BLaER1 treated with 17β-estradiol and CSF1 and Interleukin-3, amounts not matched to agents 10 nM and 100 nM (cell line): Measurements from ENCODE around the gene PCYT2.
A peak's percentile ranks its signal among the peaks of the same experiment; 100 is the strongest.

Experiments
- H3K27ac ChIP-seq, 11 experiments: shearing (Covaris generic); formaldehyde crosslinking; 2 replicates each; pipeline ENCODE4 v1.8.1; 2022
- H3K27me3 ChIP-seq, 11 experiments: shearing (Covaris generic); formaldehyde crosslinking; 2 replicates each; pipeline ENCODE4 v1.8.1; 2022
- H3K36me3 ChIP-seq, 11 experiments: shearing (Covaris generic); formaldehyde crosslinking; 2 replicates each; pipeline ENCODE4 v1.8.1; 2022
- H3K4me1 ChIP-seq, 10 experiments: shearing (Covaris generic); formaldehyde crosslinking; 2 replicates each; pipeline ENCODE4 v1.8.1; 2022
- H3K4me2 ChIP-seq, 11 experiments: shearing (Covaris generic); formaldehyde crosslinking; 2 replicates each; pipeline ENCODE4 v1.8.1; 2022
- H3K4me3 ChIP-seq, 10 experiments: shearing (Covaris generic); formaldehyde crosslinking; 2 replicates each; pipeline ENCODE4 v1.8.1; 2022
- H3K9ac ChIP-seq, 11 experiments: shearing (Covaris generic); formaldehyde crosslinking; 2 replicates each; pipeline ENCODE4 v1.8.1; 2022
- H3K9me3 ChIP-seq, 11 experiments: shearing (Covaris generic); formaldehyde crosslinking; replicated peaks in 1 of 11; 2 replicates each; pipeline ENCODE4 v1.8.1; 2022
- H4K20me1 ChIP-seq, 11 experiments: shearing (Covaris generic); formaldehyde crosslinking; 2 replicates each; pipeline ENCODE4 v1.8.1; 2022
- Cebpa-rat ChIP-seq, 11 experiments: shearing (Covaris generic); IDR thresholded peaks; 2 replicates each; pipeline ENCODE4 v1.8.1; 2022

The PCYT2 gene

GRCh38 chr17:81866440-81867169 is 44.6 kb downstream of the PCYT2 start:
- Histone ChIP-seq H3K27ac (peak overlapping the region in 10 of 11 experiments; percentile 34 to 78 (median 55); a peak in 19 of 22 replicates), H3K4me1 (peaks cover 70 to 85% (median 80%) of the 10 kb centered on the region in 10 experiments)

GRCh38 chr17:81865733-81866439 is 45.3 kb downstream of the PCYT2 start:
- H3K36me3 ChIP-seq: peaks cover 24 to 63% (median 46%) of the 10 kb centered on the region in 11 experiments
- TF ChIP-seq Cebpa-rat (IDR thresholded peaks at IDR 0.05): no peak
- peak overlapping the region in 10 of 11 experiments; percentile 37 to 88 (median 58); a peak in 17 of 22 replicates for H3K9ac ChIP-seq
- no peaks in the 10 kb centered on the region for H3K27me3 ChIP-seq
- peak overlapping the region in 8 of 11 experiments; percentile 6 to 78 (median 55); a peak in 11 of 22 replicates for H3K27ac ChIP-seq
- no peaks in the 10 kb centered on the region for H3K9me3 ChIP-seq
- H3K4me2 ChIP-seq: peak overlapping the region; percentile 53 to 99 (median 68)
- no peak overlapping the region for H3K4me3 ChIP-seq
- H4K20me1 ChIP-seq: peaks cover 55 to 77% (median 68%) of the 10 kb centered on the region in 11 experiments
- peaks cover 70 to 84% (median 81%) of the 10 kb centered on the region in 10 experiments for H3K4me1 ChIP-seq

More at GRCh38 chr17:81866440-81867169, 44.6 kb downstream of the PCYT2 start:
- H3K27me3 ChIP-seq: no peaks in the 10 kb centered on the region
- no peaks in the 10 kb centered on the region for H3K9me3 ChIP-seq
- peaks cover 55 to 77% (median 68%) of the 10 kb centered on the region in 11 experiments for H4K20me1 ChIP-seq
- peak overlapping the region; percentile 47 to 88 (median 60); a peak in 19 of 22 replicates for H3K9ac ChIP-seq
- TF ChIP-seq Cebpa-rat (IDR thresholded peaks at IDR 0.05): no peak
- H3K36me3 ChIP-seq: peaks cover 24 to 63% (median 46%) of the 10 kb centered on the region in 11 experiments
- H3K4me3 ChIP-seq: 0 out of 20 replicates have a peak overlapping the region, but pooled peaks of 1 of the 10 experiments have one; percentile 1
- peak overlapping the region; percentile 53 to 99 (median 68) for H3K4me2 ChIP-seq

GRCh38 chr17:81865358-81865732 is 45.9 kb downstream of the PCYT2 start:
- H3K36me3 ChIP-seq: peaks cover 24 to 63% (median 45%) of the 10 kb centered on the region in 11 experiments
- H3K9ac ChIP-seq: peak overlapping the region in 10 of 11 experiments; percentile 37 to 88 (median 58); a peak in 10 of 22 replicates
- peaks cover 70 to 84% (median 81%) of the 10 kb centered on the region in 10 experiments for H3K4me1 ChIP-seq

GRCh38 chr17:81863833-81864768 is 47.1 kb downstream of the PCYT2 start:
- H3K4me2 ChIP-seq: peak overlapping the region; percentile 13 to 97 (median 93); a peak in 13 of 22 replicates
- H3K9me3 ChIP-seq: no peaks in the 10 kb centered on the region
- H3K36me3 ChIP-seq: peaks cover 18 to 58% (median 37%) of the 10 kb centered on the region in 11 experiments
- H3K4me3 ChIP-seq: no peak overlapping the region
- peak overlapping the region in 3 of 11 experiments; percentile 15 to 90 (median 27); a peak in 3 of 22 replicates for H3K27ac ChIP-seq
- TF ChIP-seq Cebpa-rat (IDR thresholded peaks at IDR 0.05): no peak
- peaks cover 70 to 81% (median 76%) of the 10 kb centered on the region in 10 experiments for H3K4me1 ChIP-seq
- peaks cover 48 to 70% (median 59%) of the 10 kb centered on the region in 11 experiments for H4K20me1 ChIP-seq
- no peaks in the 10 kb centered on the region for H3K27me3 ChIP-seq
- H3K9ac ChIP-seq: peak overlapping the region in 8 of 11 experiments; percentile 14 to 94 (median 88); a peak in 10 of 22 replicates

More at GRCh38 chr17:81865358-81865732, 45.9 kb downstream of the PCYT2 start:
- H3K4me3 ChIP-seq: no peak overlapping the region
- no peaks in the 10 kb centered on the region for H3K27me3 ChIP-seq
- TF ChIP-seq Cebpa-rat (IDR thresholded peaks at IDR 0.05): no peak
- peak overlapping the region; percentile 53 to 99 (median 68); a peak in 16 of 22 replicates for H3K4me2 ChIP-seq
- H4K20me1 ChIP-seq: peaks cover 50 to 74% (median 64%) of the 10 kb centered on the region in 11 experiments
- no peaks in the 10 kb centered on the region for H3K9me3 ChIP-seq
- peak overlapping the region in 3 of 11 experiments; percentile 27 to 67 (median 55); a peak in 4 of 22 replicates for H3K27ac ChIP-seq

GRCh38 chr17:81863123-81863675 is 48.0 kb downstream of the PCYT2 start:
- Histone ChIP-seq H3K4me2 (peak overlapping the region; percentile 81 to 97 (median 93); a peak in 20 of 22 replicates), H3K9ac (peak overlapping the region in 10 of 11 experiments; percentile 87 to 94 (median 88); a peak in 15 of 22 replicates), H3K27me3 (no peaks in the 10 kb centered on the region)

GRCh38 chr17:81860756-81861568 is 50.2 kb downstream of the PCYT2 start:
- Histone ChIP-seq H3K4me3 (peak overlapping the region; percentile 63 to 97 (median 88)), H3K27ac (peak overlapping the region; percentile 77 to 96 (median 90)), H3K4me2 (peak overlapping the region; percentile 81 to 97 (median 93)), H3K4me1 (peaks cover 64 to 79% (median 71%) of the 10 kb centered on the region in 10 experiments), H3K27me3 (no peaks in the 10 kb centered on the region), H3K9ac (peak overlapping the region; percentile 87 to 95 (median 89)), H3K36me3 (peaks cover 33 to 61% (median 43%) of the 10 kb centered on the region in 11 experiments), H4K20me1 (peaks cover 48 to 70% (median 60%) of the 10 kb centered on the region in 11 experiments; a peak in 21 of 22 replicates), H3K9me3 (no peaks in the 10 kb centered on the region)
- peak in 9 of 11 experiments; percentile 12 to 80 (median 59); a peak in 11 of 22 replicates for TF ChIP-seq Cebpa-rat (IDR thresholded peaks at IDR 0.05)

More at GRCh38 chr17:81863123-81863675, 48.0 kb downstream of the PCYT2 start:
- Histone ChIP-seq H3K4me3 (no peak overlapping the region), H4K20me1 (peaks cover 49 to 70% (median 60%) of the 10 kb centered on the region in 11 experiments), H3K9me3 (no peaks in the 10 kb centered on the region), H3K4me1 (peaks cover 72 to 82% (median 78%) of the 10 kb centered on the region in 10 experiments), H3K36me3 (peaks cover 19 to 58% (median 37%) of the 10 kb centered on the region in 11 experiments), H3K27ac (peak overlapping the region in 3 of 11 experiments; percentile 90 to 96 (median 91); a peak in 6 of 22 replicates)
- no peak for TF ChIP-seq Cebpa-rat (IDR thresholded peaks at IDR 0.05)
